Measurements from ENCODE around the gene ETV3L. TPM values are rescaled to one million over a fixed set of nuclear protein-coding genes. Genes with fewer than 3 reads are reported as not detected.

Gene ETV3L
- total and polyA plus RNA-seq, 2 of the 8 experiments (the other 6 are each of a cell fraction or from before 2014, with no cell fraction given): 0.17 to 0.26 TPM

- Histone ChIP-seq H3K4ac (replicated peaks; ENCODE audit: insufficient read length, low read depth, low read length) (no peak overlapping the region), H4K8ac (ENCODE audit: extremely low read depth, insufficient read depth, low read length) (0 out of 2 replicates have a peak overlapping the region, but pooled peaks have one; percentile 5), H2AK5ac (ENCODE audit: low read depth, low read length) (no peak overlapping the region), H2BK5ac (ENCODE audit: low read depth, low read length) (no peak overlapping the region), H3K23ac (ENCODE audit: insufficient read length) (no peak overlapping the region), H2BK15ac (ENCODE audit: low read length) (no peak overlapping the region), H3K14ac (ENCODE audit: insufficient read length) (no peak overlapping the region), H4K5ac (ENCODE audit: insufficient read length, low read depth, low read length) (no peak overlapping the region), H3K4me2 (ENCODE audit: insufficient read depth in 1 of 2, low read depth in 2 of 2, low read length in 2 of 2) (no peak overlapping the region), H3K4me3 (ENCODE audit: extremely low read depth in 1 of 4, insufficient read depth in 2 of 4, low read depth in 3 of 4, low read length in 4 of 4) (no peak overlapping the region), H3K9me3 (ENCODE audit: insufficient read depth in 2 of 2, low read depth in 1 of 2, low read length in 1 of 2) (no peaks in the 10 kb centered on the region), H2BK120ac (replicated peaks; ENCODE audit: low read depth, low read length) (no peak overlapping the region), H3K18ac (ENCODE audit: extremely low read depth, low read length) (no peak overlapping the region), H3K9ac (replicated peaks in 1 of 4; ENCODE audit: extremely low read depth in 1 of 4, low read depth in 3 of 4, low read length in 3 of 4) (no peak overlapping the region), H3K36me3 (ENCODE audit: control insufficient read depth in 2 of 4, insufficient read depth in 4 of 4, low read length in 3 of 4) (no peaks in the 10 kb centered on the region), H3K27ac (ENCODE audit: low read depth, low read length) (no peak overlapping the region), H3K56ac (replicated peaks; ENCODE audit: insufficient read length, low read depth, low read length) (no peak overlapping the region), H2BK12ac (ENCODE audit: low read depth, low read length) (0 out of 2 replicates have a peak overlapping the region, but pooled peaks have one; percentile 75), H2BK20ac (ENCODE audit: low read length) (0 out of 2 replicates have a peak overlapping the region, but pooled peaks have one; percentile 9), H4K20me1 (replicated peaks in 1 of 2; ENCODE audit: control insufficient read depth in 1 of 2, insufficient read depth in 2 of 2, low read length in 2 of 2) (no peaks in the 10 kb centered on the region), H2AFZ (ENCODE audit: low read length) (no peak overlapping the region), H3K27me3 (replicated peaks in 1 of 4; ENCODE audit: control insufficient read depth in 3 of 4, extremely low read depth in 1 of 4, insufficient read depth in 3 of 4, low read length in 3 of 4) (no peaks in the 10 kb centered on the region; a peak in 2 of 7 replicates), H3K4me1 (replicated peaks in 1 of 4; ENCODE audit: control insufficient read depth in 3 of 4, insufficient read depth in 4 of 4, low read length in 3 of 4) (peaks cover 0 to 4% (median 0%) of the 10 kb centered on the region in 4 experiments; a peak in 2 of 7 replicates), H3K79me2 (ENCODE audit: control insufficient read depth in 1 of 2, insufficient read depth in 2 of 2, low read length in 2 of 2) (no peaks in the 10 kb centered on the region), H3K23me2 (ENCODE audit: low read depth, low read length) (no peaks in the 10 kb centered on the region), H4K91ac (replicated peaks; ENCODE audit: insufficient read length, low read length) (no peak overlapping the region), H3K79me1 (ENCODE audit: low read depth, low read length) (no peaks in the 10 kb centered on the region)
- 61% methylated on average over 4 of the region's 4 CpGs; no CpG with 5 or more reads in 1 of the 2 experiments for WGBS, 2 experiments (ENCODE audit: extremely low coverage in 1 of 2, insufficient coverage in 1 of 2, insufficient read length in 1 of 2, insufficient replicate concordance in 2 of 2, low coverage in 1 of 2, low lambda C conversion rate in 2 of 2, missing lambda C conversion rate in 1 of 2)
- DNase-seq (ENCODE audit: low read depth in 1 of 2, low spot score in 2 of 2) (no peak), FAIRE-seq (no peak)
- POLR2A ChIA-PET (ENCODE audit: partially characterized antibody): interaction anchor here (2.5 kb wide), 1 partner anchor 22 kb away, joined by 12 read pairs; no protein-coding TSS in a partner anchor
- CTCF ChIA-PET (ENCODE audit: partially characterized antibody): interaction anchor here (1.0 to 7.7 kb wide), 7 partner anchors 11 to 78 kb away, joined by 3 to 218 read pairs (median 25); no protein-coding TSS in a partner anchor
- TF ChIP-seq GABPA (IDR thresholded peaks at IDR 0.05; ENCODE audit: borderline replicate concordance, insufficient read depth, low read length): no peak
- TF ChIP-seq BACH1 (IDR thresholded peaks at IDR 0.05; ENCODE audit: low read length): no peak
Measured at GRCh38 chr1:157091668-157092273, 7.8 kb downstream of the ETV3L start.
